Gastroesophageal sphincter (tissue), 3 donors: Measurements from ENCODE around the gene DNM3.

Experiments
- CTCF ChIP-seq, 4 experiments: fragments of 200-600 bp in 2 of 4; fragments of 450-650 bp in 2 of 4; sonication (generic) in 1 of 4; IDR thresholded peaks; one replicate each; pipeline ENCODE4 v1.5.1; 2017 to 2019; ENCODE audit warnings: antibody characterized with exemption in 4 of 4, mild to moderate bottlenecking in 2 of 4, moderate library complexity in 2 of 4
- POLR2A ChIP-seq, 2 donors: fragments of 450-650 bp; IDR thresholded peaks; one replicate each; pipeline ENCODE4 v1.6.1; 2017; ENCODE audit warnings: antibody characterized with exemption in 2 of 2, mild to moderate bottlenecking in 2 of 2, moderate library complexity in 1 of 2

GRCh38 chr1:172359491-172359999 lies 518.2 kb downstream of the DNM3 start:
- no peak for TF ChIP-seq POLR2A (IDR thresholded peaks at IDR 0.05)
- TF ChIP-seq CTCF (IDR thresholded peaks at IDR 0.05): no peak
